COLO668 (cell line): Measurements from ENCODE around the gene FCRL6.
A peak's percentile ranks its signal among the peaks of the same experiment; 100 is the strongest.

Source experiments
- DNase-seq: peaks from one replicate; lab custom pipeline; 2025; ENCODE audit not compliant: unreplicated experiment; lab: John Stamatoyannopoulos, UW

The FCRL6 gene

GRCh38 chr1:159798893-159799292, 3.3 kb upstream of the FCRL6 start:
- peak; percentile 73 for DNase-seq

DNA sequence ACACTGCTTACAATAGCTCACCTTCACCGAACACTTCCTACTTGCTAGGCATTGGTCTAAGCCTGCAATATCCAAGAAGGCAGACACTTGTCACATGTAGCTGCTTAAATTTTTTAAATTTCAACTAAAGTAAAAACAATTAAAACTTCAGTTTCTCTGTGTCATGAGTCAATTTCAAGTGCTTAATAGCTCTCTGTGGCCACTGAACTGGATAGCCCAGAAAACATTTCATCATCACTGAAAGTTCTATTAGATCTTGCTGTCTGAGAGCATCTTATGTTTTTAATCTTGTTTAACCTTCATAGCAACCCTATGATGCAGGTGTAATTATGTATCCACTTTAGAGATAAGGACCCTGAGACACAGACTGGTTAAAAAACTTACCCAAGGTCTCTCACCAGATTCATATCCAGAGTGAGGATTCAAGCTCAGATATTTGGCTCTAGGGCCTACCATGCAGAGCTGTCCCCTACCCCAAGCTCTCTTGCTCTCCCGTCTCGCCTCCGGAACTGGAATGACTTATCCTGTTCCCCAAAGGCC, 2.6 kb upstream of the FCRL6 start:
- no peak for DNase-seq

DNA sequence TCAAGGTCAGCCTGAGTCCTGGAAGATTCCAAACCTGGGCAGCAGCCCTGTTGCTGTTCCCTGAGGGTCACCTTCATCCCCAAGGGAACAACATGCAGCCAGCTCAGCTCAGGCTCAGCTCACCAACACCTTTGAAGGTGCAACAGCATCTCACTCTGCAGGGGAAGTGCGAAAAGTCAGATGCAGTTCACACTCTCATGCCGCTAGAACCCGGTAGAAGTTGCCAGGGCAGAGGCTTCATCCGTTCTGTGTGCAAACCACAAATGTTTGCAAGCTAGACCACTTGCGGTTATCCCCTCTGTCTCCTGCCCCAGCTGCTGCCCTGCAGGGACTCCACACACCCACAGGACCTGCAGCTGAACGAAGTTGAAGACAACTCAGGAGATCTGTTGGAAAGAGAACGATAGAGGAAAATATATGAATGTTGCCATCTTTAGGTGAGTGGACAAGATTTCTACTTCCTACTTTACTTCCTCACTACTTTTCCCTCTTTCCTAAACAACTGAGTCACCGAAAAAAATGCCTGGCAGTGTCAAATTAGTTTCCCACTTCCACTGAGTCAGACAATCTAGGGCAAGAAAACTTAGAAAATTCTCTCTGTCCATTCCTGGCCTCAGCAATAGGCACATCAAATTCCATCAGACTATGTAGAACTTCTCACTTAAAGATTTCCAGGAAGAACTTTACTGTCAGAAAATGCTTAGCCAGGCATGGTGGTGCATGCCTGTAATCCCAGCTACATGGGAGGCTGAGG, 1.8 kb upstream of the FCRL6 start:
- DNase-seq: no peak

GRCh38 chr1:159803956-159804689, 2.0 kb downstream of the FCRL6 start:
- DNase-seq: no peak

DNA sequence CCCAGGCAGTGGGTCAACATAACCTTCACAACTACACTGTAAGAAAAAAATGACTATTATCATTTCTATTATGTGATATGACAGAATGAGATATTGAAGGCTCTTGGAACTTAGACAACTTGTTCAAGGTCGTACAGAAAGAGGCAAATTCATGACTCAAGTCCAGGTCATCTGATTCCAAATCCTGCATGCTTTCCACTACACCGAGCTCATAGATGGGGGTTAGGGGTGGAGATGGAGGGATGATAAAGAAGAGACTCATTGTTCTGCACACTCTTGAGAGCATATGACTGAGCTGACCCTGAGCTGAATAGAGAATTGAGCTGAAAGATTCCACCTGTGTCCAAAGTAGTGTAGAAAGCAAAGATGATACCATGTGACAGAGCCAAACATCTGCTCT, 2.8 kb downstream of the FCRL6 start:
- no peak for DNase-seq

DNA sequence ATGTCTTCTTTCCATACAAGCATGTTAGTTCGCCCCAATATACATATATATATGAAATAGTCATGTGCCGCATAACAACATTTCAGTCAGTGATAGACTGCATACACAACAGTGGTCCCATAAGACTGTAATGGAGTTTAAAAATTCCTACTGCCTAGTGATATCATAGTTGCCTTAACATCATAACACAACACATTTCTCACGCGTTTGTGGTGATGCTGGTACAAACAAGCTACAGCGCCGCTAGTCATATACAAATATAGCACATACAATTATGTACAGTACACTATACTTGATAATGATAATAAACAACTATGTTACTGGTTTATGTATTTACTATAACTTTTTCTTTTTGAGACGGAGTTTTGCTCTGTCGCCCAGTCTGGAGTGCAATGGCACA, 13.8 kb downstream of the FCRL6 start:
- no peak for DNase-seq

GRCh38 chr1:159817276-159818041, 15.3 kb downstream of the FCRL6 start:
- peak; percentile 74 for DNase-seq

DNA sequence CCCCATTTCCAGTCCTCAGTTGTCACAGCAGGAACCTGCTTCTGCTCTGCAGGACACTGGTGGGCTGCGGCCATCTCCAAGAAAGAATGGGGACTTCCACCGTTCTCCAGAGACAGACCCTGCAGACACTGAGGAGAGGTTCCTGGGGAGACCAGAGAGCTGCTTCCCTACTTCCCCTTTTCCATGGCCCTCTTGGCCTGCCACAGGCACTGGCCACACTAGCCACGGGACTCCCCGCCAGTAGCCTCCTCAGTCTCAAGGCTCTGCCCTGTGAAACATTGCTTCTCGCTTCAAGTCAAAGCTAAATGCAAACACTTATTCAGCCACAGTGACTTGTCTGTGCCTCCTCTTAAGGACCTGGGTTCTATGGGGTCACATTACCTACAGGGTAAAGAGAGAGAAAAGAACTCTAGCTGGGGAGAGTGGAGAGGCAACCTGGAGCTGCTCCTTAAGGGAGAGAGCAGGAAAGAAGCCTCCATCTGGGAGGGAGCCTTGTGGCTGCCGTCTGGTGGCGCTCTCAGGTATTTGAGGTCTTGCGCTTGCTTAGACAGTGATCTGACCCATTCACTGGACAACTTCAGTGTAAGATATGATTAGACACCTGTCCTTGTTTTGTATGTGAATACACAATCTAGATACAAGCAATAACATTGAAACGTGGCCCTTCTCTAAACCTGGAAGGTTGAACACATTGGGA, 19.2 kb downstream of the FCRL6 start:
- DNase-seq: no peak

DNA sequence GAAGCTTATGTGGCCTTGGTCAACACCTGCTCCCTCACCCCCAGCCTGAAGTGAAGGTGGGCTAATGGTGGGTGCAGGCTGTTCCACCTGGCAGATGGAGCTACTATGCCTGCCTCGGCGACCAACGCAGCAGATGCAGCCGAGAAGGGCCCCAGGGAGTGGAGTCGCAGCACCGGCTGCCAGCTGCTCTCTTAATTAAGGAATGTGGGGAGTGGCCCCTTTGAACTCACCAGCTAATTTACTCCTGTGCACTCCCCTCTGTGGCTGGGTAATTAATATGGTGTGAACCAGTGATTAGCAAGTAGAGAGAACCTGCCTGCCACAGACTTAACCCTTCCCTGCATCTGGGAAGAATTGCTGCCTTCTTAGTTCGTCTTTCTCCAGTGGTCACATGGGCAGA, 21.2 kb downstream of the FCRL6 start:
- peak; percentile 61 for DNase-seq

- no peak for DNase-seq
Observed at GRCh38 chr1:159825564-159825963, 23.4 kb downstream of the FCRL6 start.

DNA sequence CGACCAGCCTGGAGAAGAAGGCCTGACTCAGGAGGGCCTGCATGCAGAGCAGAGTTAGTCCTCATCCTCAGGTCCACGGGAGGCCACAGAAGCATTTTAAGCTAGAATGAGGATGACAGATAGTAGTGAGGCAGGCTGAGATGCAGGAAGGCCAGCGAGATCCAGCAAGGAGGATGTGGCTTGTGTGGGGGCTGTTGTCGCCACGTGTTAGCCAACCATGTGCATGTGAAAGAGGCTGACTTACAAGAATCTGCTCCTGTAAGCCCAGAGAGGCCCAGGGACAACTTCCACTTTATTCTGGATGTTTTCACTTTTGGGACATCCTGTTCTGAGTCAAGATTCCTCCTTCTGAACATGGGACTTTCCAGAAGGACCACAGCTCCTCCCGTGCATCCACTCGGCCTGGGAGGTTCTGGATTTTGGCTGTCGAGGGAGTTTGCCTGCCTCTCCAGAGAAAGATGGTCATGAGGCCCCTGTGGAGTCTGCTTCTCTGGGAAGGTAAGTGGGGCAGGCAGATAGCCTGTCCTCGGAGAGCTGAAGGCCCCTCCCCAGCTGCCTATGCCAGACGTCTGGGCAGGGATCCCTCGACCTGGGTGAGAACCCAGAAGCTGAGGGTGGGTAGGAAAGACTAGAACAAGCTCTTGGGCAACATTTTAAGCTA, 24.4 kb downstream of the FCRL6 start, which contains the start of gene SLAMF8:
SLAMF8 (plus strand) TSS at position 433 of the 661 bp plus-strand sequence; CDS start at position 459, 26 bp downstream.
- no peak for DNase-seq

- no peak for DNase-seq
Observed at GRCh38 chr1:159827102-159827490, 24.9 kb downstream of the FCRL6 start.

DNA sequence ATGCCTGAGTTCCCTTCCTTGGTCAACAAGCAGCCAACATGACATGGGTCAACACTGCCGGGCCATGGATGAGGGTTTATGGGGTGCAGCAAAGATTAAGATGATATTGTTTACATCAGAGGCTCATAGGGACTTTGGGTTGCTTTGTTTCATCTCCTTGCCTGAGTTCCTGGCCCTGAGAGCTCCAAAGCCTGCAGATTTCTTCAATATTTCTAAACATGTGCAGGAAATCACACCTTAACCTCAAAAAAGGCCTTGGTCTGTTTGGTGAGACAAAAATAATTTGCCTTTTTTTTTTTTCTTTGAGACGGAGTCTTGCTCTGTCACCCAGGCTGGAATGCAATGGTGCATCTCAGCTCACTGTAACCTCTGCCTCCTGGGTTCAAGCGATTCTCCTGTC, 25.4 kb downstream of the FCRL6 start:
- DNase-seq: no peak

- DNase-seq: no peak
Observed at GRCh38 chr1:159828176-159828575, 26.0 kb downstream of the FCRL6 start.

DNA sequence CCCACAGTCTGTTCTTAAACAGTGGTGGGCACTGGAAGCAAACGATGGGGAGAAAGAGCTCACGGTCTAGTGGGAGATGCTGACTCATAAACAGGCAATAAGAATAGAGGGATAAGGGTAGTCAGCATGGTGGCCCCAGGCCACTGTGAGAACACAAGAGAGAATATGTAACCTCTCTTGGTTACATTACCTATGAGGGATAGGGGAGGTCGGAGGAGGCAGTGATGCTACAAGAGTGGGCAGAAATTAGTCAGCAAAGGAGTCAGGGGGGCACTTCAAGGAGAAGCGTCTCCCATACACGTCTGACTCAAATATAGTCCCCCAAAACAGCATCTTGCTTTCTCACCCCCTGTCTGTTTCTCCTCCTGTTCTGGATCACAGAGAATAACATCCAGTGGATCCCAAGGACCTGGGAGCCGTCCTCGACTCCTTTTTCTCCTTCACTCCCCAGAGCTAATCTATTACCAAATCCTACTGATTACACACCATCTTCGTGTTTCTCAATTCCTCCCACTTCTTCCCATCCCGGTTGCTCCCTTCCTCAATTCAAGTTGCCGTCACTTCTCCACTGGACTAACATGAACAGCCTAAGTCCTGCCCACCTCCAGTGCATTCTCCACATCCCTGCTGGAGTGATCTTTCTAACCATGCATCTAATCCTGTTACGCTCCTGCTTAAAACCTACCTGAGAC, 26.6 kb downstream of the FCRL6 start:
- no peak for DNase-seq

GRCh38 chr1:159829273-159829634, 27.1 kb downstream of the FCRL6 start:
- peak; percentile 49 for DNase-seq

GRCh38 chr1:159829822-159830465, 27.8 kb downstream of the FCRL6 start:
- DNase-seq: no peak

DNA sequence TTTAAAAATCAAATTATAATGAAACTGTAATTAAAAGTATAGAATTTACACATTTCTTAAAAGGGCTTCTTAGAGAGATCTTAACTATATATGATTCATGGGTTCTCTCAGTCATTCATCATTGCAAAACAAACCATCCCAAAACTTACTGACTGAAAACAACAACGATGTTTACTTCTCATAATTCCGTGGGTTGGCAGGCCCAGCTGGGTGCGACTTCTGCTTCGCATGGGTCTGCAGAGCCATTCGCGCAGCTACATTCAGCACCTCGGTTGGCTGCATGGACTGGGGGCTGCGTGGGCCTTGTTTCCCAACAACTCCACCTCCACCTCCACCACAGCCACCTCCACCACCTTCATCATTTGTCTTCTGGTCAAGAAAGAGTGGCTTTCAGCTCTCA, 28.6 kb downstream of the FCRL6 start:
- no peak for DNase-seq

- no peak for DNase-seq
Observed at GRCh38 chr1:159831412-159832141, 29.4 kb downstream of the FCRL6 start.
